ENCODE results near the gene LCA5L.

DNA sequence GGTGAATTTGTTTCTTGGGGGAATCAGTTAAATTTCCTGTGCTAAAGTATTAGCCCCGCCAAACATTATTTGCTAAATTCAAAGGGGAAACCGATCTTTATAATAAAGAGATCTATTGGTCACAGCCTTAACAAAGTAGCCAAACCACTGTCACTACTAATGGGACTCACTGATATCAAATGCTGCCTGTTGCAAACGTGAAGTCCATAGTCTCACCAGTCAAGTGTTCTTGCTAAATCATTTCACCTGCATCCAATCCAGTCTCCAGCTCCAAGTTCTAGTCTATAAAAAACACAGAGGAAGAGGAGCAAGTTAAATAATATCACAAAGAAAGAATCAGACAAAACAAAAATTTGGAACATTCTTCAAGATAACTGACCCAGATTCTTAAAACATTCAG is 36.3 kb upstream of the LCA5L start:
- TF ChIP-seq, protein P1, sequence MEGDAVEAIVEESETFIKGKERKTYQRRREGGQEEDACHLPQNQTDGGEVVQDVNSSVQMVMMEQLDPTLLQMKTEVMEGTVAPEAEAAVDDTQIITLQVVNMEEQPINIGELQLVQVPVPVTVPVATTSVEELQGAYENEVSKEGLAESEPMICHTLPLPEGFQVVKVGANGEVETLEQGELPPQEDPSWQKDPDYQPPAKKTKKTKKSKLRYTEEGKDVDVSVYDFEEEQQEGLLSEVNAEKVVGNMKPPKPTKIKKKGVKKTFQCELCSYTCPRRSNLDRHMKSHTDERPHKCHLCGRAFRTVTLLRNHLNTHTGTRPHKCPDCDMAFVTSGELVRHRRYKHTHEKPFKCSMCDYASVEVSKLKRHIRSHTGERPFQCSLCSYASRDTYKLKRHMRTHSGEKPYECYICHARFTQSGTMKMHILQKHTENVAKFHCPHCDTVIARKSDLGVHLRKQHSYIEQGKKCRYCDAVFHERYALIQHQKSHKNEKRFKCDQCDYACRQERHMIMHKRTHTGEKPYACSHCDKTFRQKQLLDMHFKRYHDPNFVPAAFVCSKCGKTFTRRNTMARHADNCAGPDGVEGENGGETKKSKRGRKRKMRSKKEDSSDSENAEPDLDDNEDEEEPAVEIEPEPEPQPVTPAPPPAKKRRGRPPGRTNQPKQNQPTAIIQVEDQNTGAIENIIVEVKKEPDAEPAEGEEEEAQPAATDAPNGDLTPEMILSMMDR (IDR thresholded peaks at IDR 0.05), result no peak
- no peak for TF ChIP-seq POLR2A (IDR thresholded peaks at IDR 0.05)
